H4 (cell line): ENCODE data around the gene DISC1. TPM values are rescaled to one million over a fixed set of nuclear protein-coding genes. Genes with fewer than 3 reads are reported as not detected.
"Not testable (repeated sequence)": the region's sequence is repeated elsewhere in the genome, so short reads cannot be mapped to it uniquely, and the experiment has no call there.

Experiments used
- DNase-seq: peaks from one replicate; pipeline ENCODE4 v3.0.0-alpha.2; 2015; ENCODE audit warnings: low spot score
- total RNA-seq: library from RNA; depleted of rRNA; stranded (reverse); fragments of >200 nt; shearing (Covaris generic); gene quantifications from 2 replicates; pipeline ENCODE4 v1.2.3, GENCODE V29; 2014

DISC1 gene
- total RNA-seq, 1 experiment from 2014 or later: 3.4 TPM

GRCh38 chr1:231728987-231729386 is 102.4 kb downstream of the DISC1 start:
- DNase-seq: not testable (repeated sequence)

- DNase-seq: no peak
These were observed 103.0 kb downstream of the DISC1 start for GRCh38 chr1:231729544-231729943.

DNA sequence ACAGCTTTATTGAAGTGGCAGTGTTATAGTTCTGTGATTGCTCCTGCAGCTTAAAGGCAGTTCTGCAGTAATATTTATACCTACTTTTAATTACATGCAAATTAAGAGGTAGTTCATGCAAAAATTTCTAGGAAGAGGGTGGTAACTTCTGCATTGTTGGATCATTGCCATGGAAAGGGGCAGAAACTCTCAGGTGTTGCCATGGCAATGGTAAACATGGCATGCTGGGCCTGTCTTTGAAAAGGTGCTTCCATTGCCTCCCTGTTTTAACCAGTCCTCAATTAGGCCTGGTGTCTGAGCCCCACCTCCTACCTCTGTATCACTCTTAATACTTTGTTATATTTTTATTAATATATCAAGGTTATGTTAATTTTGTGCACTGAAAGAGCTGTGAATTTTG is 104.7 kb downstream of the DISC1 start:
- DNase-seq: no peak

DNA sequence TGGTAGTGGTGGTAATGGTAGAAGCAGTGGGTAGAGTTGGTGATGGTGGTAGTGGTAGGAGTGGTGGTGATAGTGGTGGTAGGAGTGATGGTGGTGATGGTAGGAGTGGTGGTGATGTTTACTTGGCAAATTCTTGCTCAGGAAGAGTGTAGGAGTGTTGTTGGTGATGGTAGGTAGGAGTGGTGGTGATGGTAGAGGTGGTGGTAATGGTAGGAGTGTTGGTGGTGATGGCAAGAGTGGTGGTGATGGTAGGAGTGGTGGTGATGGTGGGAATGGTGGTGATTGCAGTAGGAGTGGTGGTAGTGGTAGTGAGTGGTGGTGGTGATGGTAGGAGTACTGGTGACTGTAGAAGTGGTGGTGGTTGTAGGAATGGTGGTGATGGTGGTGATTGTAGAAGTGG is 106.5 kb downstream of the DISC1 start:
- no peak for DNase-seq

GRCh38 chr1:231733672-231734071 is 107.1 kb downstream of the DISC1 start:
- DNase-seq: no peak

- no peak for DNase-seq
These were observed 107.8 kb downstream of the DISC1 start for GRCh38 chr1:231734417-231734816.

- DNase-seq: no peak
These were observed 108.8 kb downstream of the DISC1 start for GRCh38 chr1:231735411-231735810.

DNA sequence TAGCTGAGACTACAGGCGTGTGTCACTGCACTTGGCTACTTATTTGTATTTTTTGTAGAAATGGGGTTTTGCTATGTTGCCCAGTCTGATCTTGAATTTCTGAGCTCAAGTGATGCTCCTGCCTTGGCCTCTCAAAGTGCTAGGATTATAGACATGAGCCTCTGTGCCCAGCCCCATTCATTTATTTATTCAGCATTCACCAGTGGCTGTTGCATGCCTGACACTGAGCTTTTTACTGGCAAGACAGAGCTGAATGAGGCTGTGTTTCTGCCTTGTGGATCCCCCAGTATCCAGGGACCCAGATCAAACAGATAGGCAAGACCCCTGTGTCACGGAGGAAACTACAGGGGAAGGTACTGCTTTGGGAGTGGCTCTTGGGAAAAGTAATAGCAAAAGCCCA is 109.4 kb downstream of the DISC1 start:
- no peak for DNase-seq

DNA sequence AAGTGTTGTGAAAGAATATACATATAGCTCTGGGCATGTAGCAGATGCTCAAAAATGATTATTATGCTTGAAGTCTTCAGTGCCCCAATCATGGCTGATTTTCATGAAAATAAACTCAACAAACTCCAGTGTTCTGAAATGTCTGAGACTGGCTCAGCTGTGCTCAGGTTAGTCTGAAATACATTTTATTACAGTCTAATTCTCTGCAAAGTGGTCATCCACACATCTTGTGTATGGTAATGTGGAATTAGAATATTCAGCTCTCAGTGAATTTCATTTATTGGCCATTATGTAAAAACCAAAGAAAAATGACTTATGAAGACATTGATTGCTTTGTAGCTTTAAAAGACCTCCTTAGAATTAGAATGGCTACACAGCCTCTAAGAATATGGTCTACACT is 109.9 kb downstream of the DISC1 start:
- DNase-seq: no peak

DNA sequence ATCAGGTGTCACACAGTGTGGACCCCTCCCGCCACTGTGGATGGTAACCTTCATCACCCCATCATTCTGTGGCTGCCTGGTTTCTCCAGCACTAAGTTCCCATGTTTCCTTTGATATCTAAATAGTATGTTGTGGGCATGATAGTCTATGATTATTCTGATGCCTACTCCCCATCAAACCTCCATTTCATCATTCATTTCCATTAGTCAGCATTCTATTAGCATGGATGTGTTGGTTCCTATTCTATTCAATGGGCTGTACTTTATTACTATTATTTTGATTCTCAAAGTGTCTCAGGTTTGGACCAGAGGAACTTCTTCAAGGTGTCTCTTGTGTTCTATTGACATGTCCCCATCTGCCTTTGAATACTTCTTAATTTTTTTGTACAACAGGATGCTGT is 112.0 kb downstream of the DISC1 start:
- no peak for DNase-seq

DNA sequence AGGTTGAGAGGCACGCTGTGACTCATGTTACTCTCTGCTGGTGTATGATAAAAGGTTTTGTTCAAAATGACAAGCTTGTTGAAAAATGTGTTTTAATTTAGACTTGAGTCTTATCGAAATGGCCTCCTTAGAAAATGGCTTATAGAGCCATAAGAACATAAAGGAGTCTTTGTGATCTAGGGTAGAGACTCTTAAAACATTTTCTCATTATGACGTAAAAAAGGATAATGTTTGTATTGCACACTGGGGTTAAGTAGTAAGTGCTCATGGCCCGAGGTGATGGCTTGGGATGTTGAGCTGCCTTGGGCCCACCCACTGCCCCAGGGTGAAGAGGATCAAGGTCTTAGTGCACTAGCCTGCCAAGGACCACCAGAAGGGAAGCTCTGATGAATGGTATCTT is 117.4 kb downstream of the DISC1 start:
- no peak for DNase-seq

GRCh38 chr1:231748760-231749415 is 122.3 kb downstream of the DISC1 start:
- no peak for DNase-seq

- DNase-seq: no peak
These were observed 123.7 kb downstream of the DISC1 start for GRCh38 chr1:231750296-231750695.

- no peak for DNase-seq
These were observed 124.3 kb downstream of the DISC1 start for GRCh38 chr1:231750818-231751362.

DNA sequence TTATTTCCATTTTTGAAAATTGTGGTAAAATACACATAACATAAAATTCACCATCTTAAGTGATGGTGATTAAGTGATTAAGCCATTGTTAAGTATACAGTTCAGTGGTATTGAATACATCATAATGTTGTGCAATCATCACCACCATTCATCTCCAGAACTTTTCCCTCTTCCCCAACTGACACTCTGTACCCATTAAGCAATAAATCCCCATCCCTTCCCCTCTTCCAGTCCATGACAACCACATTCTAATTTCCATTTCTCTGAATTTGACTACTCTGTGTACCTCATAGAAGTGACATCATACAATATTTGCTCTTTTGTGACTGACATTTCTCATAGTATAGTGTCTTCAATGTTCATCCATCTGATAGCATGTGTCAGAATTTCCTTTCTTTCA is 124.8 kb downstream of the DISC1 start:
- DNase-seq: no peak

DNA sequence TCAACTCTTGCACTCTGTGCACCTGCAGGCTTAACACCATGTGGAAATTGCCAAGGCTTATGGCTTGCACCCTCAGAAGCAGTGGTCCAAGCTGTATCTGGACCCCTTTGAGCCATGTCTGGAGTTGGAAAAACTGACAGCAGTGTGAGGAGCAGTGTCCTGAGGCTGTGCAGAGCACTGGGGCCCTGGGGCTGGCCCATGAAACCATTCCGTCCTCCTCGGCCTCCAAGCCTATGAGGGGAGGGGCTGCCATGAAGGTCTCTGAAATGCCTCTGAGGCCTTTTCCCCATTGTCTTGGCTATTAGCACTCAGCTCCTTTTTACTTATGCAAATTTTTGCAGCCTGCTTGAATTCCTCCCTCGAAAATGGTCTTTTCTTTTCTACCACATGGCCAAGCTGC is 126.7 kb downstream of the DISC1 start:
- no peak for DNase-seq

- no peak for DNase-seq
These were observed 130.5 kb downstream of the DISC1 start for GRCh38 chr1:231757101-231757404.

- no peak for DNase-seq
These were observed 131.2 kb downstream of the DISC1 start for GRCh38 chr1:231757759-231758158.

- DNase-seq: no peak
These were observed 134.7 kb downstream of the DISC1 start for GRCh38 chr1:231761252-231761651.

DNA sequence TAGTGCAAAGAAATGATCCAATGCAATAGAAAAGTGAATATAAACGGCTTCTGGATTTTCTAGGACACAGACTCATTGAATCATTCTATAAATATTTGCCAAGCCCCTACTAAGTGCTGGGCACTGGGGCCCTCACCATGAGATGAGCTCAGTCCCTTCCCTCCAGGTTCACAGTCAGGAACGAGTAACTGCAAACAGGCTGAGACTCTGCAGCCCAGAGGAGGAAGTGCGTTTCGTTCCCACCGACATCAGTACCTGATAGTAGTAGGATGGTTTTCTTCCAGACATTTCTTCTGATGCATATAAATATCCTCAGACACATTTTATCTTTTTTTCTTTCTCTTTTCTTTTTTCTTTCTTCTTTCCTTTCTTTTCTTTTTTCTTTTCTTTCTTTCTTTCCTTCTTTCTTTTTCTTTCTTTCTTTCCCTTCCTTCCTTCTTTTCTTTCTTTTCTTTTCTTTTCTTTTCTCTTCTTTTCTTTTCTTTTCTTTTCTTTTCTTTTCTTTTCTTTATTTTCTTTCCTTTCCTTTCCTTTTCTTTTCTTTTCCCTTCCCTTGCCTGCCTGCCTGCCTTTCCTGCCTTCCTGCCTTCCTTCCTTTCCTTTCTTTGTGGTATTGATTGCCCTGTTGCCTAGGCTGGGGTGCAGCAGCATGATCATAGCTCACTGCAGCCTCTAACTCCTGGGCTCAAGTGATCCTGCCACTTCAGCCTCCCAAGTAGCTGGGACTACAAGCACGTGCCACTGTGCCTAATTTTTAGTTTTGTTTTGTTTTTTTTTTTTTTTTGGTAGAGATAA is 135.4 kb downstream of the DISC1 start:
- DNase-seq: no peak

- DNase-seq: no peak
These were observed 136.9 kb downstream of the DISC1 start for GRCh38 chr1:231763456-231763855.

DNA sequence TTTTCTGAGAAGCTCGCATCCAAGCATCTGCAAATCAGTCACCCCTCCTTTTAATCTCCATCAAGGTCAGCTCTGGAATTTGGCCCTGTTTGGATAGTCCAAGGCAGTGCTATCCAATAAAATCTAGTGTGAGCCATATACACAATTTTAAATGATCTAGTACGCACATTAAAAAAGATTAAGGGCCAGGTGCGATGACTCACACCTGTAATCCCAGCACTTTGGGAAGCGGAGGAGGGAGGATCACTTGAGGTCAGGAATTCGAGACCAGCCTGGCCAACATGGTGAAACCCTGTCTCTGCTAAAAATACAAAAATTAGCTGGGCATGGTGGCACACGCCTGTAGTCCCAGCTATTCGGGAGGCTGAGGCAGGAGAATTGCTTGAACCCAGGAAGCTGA is 139.2 kb downstream of the DISC1 start:
- not testable (repeated sequence) for DNase-seq

DNA sequence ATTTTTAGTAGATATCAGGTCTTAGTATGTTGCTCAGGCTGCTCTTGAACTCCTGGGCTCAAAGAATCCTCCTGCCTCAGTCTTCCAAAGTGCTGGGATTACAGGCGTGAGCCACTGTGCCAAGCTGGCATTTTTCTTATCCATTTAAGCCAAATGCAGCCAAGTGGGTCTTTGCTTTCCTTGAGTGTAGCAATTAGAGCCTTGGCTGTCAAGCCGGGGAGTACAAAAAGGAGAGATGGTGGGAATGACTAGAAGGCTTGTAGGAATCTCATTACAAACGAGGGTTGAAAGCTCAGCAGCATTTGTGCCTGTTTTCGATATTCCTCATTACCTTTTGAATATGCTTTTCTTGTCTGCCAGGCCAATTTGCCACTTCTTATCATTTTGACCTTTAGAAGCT is 140.9 kb downstream of the DISC1 start:
- no peak for DNase-seq
